GM20000 (cell line): ENCODE results near the gene SF3A2.
A peak's percentile ranks its signal among the peaks of the same experiment; 100 is the strongest.

Source experiments
- DNase-seq: peaks from one replicate; pipeline ENCODE4 v3.0.0; 2012; ENCODE audit warnings: low spot score
- TF ChIP-seq, protein P1 (sequence below): IDR thresholded peaks from 2 replicates; pipeline ENCODE4 v1.5.1; 2012; ENCODE audit warnings: mild to moderate bottlenecking, control low read depth; ENCODE audit errors: extremely low read depth, missing control alignments

The SF3A2 gene

DNA sequence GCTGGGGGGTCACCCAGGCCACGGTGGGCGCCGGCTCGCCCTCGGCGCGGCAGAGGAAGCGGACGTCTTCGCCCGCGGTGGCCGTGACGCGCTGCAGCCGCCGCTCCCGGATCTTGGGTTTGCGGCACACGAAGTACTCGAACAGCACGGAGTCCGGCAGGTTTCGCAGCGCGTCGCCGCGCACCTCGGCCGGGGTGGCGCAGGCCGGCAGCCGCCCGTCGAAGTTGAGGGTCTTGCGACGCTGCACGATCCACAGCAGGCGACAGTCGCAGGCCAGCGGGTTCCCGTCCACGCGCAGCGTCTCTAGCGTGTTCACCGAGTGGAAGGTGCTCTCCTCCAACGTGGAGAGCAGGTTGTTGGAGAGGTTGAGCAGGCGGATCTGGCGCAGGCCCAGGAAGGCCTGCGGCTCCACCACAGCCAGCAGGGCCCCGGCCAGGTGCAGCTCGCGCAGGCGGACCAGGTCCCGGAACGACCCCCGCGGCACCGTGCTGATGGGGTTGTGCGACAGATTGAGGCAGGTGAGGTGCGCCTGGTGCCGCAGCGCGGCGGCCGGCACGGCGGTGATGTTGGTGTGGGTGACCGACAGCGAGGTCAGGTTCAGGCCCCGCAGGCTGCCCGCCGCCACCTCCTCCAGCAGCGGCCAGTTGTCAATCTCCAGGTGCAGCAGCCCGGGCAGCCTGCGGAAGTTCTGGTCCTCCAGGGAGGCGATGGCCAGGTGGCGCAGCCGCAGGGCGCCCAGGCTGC lies 54.0 kb downstream of the SF3A2 start:
- TF ChIP-seq, protein P1, sequence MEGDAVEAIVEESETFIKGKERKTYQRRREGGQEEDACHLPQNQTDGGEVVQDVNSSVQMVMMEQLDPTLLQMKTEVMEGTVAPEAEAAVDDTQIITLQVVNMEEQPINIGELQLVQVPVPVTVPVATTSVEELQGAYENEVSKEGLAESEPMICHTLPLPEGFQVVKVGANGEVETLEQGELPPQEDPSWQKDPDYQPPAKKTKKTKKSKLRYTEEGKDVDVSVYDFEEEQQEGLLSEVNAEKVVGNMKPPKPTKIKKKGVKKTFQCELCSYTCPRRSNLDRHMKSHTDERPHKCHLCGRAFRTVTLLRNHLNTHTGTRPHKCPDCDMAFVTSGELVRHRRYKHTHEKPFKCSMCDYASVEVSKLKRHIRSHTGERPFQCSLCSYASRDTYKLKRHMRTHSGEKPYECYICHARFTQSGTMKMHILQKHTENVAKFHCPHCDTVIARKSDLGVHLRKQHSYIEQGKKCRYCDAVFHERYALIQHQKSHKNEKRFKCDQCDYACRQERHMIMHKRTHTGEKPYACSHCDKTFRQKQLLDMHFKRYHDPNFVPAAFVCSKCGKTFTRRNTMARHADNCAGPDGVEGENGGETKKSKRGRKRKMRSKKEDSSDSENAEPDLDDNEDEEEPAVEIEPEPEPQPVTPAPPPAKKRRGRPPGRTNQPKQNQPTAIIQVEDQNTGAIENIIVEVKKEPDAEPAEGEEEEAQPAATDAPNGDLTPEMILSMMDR = no peak
- DNase-seq = peak; percentile 70

DNA sequence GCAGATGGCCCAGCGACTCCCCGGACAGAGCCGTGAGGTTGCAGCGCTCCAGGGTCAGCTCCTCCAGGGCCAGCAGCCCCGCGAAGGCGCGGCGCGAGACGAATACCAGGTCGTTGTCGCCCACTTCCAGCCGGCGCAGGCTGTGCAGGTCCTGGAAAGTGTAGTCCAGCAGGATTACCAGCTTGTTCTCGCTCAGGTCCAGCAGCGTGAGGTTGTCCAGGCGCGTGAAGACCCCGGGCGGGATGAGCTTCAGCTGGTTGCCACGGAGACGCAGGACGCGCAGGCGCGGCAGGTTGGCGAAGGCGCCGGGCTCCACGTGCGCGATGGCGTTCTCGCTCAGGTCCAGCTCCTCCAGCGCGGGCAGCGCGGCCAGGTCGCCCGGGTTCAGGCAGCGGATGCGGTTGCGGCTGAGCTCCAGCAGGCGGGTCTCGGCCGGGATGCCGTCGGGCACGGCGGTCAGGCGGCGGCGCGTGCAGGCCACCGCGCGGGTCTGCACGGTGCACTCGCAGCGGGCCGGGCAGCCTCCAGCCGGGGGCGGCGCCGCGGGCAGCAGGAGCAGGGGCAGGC lies 54.6 kb downstream of the SF3A2 start:
- TF ChIP-seq, protein P1 = no peak
- DNase-seq = no peak

DNA sequence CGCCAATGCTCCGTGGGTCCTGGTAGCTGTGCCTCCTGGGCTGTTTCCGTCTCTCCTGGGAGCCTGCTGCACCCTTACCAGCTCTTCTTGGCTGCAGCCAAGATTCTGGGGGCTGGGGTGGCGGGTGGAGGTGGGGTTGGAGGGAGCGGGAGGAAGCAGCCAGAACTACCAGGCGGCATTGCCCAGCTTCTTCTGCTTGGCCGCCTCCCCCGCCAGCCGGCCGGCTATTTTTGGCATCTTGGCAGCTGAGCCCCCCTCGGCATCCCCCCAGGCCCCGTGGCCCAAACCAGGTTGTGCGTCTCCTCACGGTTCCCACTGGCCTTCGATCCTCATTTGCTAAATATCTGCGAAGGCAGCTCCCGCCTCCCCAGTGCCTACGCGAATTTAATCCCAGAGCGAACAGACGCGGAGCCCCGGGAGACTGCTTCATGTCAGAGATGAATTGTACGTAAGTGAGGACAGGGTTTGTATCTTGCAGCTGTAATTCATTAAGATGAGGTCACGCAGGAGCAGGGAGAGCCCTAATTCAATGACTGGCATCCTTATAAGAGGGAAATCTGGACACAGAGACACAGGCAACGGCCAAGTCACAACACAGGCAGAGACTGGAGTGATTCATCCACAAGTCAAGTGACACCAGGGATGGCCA lies 58.2 kb downstream of the SF3A2 start:
- TF ChIP-seq, protein P1 = no peak

DNA sequence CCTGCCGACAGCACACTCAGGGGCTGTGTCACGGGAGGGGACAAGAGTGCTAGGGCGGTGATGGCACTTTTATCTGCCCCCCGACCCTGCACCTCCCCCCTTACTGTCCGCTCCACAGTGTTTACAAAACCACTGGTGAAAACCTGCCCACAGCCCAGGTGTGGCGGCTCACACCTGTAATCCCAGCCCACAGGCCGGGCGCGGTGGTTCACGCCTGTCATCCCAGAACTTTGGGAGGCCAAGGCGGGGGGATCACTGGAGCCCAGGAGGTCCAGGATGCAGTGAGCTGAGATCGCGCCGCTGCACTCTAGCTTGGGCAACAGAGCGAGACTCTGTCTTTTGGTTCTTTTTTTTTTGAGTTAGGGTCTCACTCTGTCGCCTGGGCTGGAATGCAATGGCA lies 59.5 kb downstream of the SF3A2 start:
- no peak for DNase-seq
- TF ChIP-seq, protein P1 = no peak

More for the DNA sequence above, 58.2 kb downstream of the SF3A2 start:
- DNase-seq = no peak
